Measurements from ENCODE around the gene ZFYVE27.

DNA sequence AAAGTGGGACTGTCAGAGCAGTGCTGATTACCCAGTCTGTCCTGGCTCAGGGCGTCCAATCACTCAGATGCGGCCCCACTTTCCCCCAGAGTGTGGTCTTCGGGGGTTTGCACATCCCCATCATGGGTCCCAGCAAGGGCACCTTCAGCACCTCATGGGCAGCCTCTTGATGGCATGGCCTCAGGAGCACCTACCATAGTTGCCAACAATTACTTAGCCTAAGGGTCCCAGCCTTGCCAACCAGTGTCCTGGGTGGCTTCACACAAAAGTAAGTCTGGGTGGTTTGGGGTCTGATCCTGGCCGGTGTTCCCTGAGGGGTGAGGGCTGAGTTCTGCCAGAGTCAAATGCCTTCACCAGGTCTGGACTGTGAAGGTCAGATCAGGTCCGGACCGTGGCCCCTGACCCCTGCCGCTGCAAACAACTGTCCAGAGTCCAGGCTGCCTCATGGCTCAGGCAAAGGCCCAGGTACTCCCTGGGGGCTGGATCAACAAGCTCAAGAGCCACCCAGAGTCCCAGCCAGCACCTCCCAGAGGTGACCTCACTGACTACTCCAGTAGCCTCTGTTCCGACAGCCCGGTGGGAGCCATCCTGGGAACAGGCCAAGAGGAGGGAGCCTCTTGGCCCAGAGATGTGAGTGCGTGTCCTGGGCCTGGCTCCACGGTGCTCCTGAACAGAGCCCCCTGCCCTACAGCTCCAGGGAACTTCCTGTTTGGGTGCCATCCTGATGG, 29.6 kb upstream of the ZFYVE27 start:
- TF ChIP-seq, protein P1, sequence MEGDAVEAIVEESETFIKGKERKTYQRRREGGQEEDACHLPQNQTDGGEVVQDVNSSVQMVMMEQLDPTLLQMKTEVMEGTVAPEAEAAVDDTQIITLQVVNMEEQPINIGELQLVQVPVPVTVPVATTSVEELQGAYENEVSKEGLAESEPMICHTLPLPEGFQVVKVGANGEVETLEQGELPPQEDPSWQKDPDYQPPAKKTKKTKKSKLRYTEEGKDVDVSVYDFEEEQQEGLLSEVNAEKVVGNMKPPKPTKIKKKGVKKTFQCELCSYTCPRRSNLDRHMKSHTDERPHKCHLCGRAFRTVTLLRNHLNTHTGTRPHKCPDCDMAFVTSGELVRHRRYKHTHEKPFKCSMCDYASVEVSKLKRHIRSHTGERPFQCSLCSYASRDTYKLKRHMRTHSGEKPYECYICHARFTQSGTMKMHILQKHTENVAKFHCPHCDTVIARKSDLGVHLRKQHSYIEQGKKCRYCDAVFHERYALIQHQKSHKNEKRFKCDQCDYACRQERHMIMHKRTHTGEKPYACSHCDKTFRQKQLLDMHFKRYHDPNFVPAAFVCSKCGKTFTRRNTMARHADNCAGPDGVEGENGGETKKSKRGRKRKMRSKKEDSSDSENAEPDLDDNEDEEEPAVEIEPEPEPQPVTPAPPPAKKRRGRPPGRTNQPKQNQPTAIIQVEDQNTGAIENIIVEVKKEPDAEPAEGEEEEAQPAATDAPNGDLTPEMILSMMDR (conservative IDR thresholded peaks at IDR 0.05; ENCODE audit: low read length) = no peak
- no peak for TF ChIP-seq EZH2phosphoT487 (IDR thresholded peaks at IDR 0.05; ENCODE audit: borderline replicate concordance, low read depth, low read length)

Data from OCI-LY7 (cell line).